ENCODE results near the gene CELF2.

DNA sequence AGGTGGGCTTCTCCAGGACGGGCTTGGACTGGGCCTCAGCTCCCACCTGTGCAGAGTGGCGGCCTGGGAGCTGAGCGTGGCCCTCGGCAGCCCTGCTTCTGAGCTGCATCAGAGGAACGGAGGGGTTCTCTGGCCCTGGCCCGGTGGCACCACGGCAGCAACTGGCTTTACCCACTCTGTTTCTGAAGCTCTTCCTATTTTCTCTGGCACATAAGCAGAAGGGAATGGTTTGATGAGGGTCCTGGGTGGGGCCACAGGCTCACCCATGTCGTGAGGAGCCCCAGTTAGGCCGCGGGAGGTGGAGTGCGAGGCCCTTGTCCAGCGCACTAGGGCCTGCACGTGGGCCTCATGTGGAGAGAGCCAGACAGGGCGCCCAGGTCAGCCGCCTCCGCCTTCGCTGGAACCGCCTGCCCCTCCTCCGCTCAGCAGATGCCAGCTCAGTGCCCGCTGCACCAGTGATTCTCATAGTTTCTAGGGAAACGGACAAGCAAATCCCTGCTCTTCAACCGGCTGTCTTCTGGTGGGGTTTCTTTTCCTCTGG, 284.0 kb downstream of the CELF2 start:
- TF ChIP-seq POLR2A (IDR thresholded peaks at IDR 0.05) (no peak), CTCF (IDR thresholded peaks at IDR 0.05) (no peak), EP300 (IDR thresholded peaks at IDR 0.05) (peak in 1 of 2 donors; percentile 33)
